ENCODE results near the gene RANBP9. TPM values are rescaled to one million over a fixed set of nuclear protein-coding genes. Genes with fewer than 3 reads are reported as not detected.

The RANBP9 gene
- total and polyA plus RNA-seq, 2 experiments from 2014 or later = 12.1 to 31.8 TPM

GRCh38 chr6:13655700-13656099 lies 55.9 kb downstream of the RANBP9 start:
- H3K9me3 Mint-ChIP-seq = no peaks in the 10 kb centered on the region
- no peak overlapping the region for H2AFZ ChIP-seq
- no peaks in the 10 kb centered on the region for H3K36me3 ChIP-seq (ENCODE audit: insufficient read depth)
- H3F3A ChIP-seq (replicated peaks; ENCODE audit: low read depth) = no peaks in the 10 kb centered on the region
- TF ChIP-seq NANOG (IDR thresholded peaks at IDR 0.05; ENCODE audit: borderline replicate concordance) (no peak), CTCF (conservative IDR thresholded peaks at IDR 0.05; ENCODE audit: low read depth in 2 of 2) (no peak), ZNF114 (CRISPR knock-in tag; IDR thresholded peaks at IDR 0.05) (no peak), POLR2AphosphoS5 (IDR thresholded peaks at IDR 0.05; ENCODE audit: low read depth) (no peak), ETS1 (IDR thresholded peaks at IDR 0.05) (no peak), EZH2phosphoT487 (IDR thresholded peaks at IDR 0.05; ENCODE audit: unreplicated experiment) (no peak), STAT1 (IDR thresholded peaks at IDR 0.05; ENCODE audit: unreplicated experiment) (no peak), ZNF462 (CRISPR knock-in tag; IDR thresholded peaks at IDR 0.05) (no peak), JUNB (IDR thresholded peaks at IDR 0.05; ENCODE audit: unreplicated experiment) (no peak), ZNF331 (CRISPR knock-in tag; IDR thresholded peaks at IDR 0.05; ENCODE audit: low read depth) (no peak), CREB1 (CRISPR knock-in tag; IDR thresholded peaks at IDR 0.05; ENCODE audit: low read depth) (no peak), EZH2 (IDR thresholded peaks at IDR 0.05; ENCODE audit: low read depth, unreplicated experiment) (no peak), REST (IDR thresholded peaks at IDR 0.05; ENCODE audit: unreplicated experiment) (no peak)
- H3K4me1 ChIP-seq (ENCODE audit: insufficient read depth) = no peaks in the 10 kb centered on the region
- H3K9me2 ChIP-seq (ENCODE audit: insufficient read depth) = no peaks in the 10 kb centered on the region
- H3K79me2 ChIP-seq (replicated peaks; ENCODE audit: insufficient read depth) = peaks cover 24% of the 10 kb centered on the region
- H3K27me3 Mint-ChIP-seq (ENCODE audit: insufficient read depth, low read depth, poor library complexity) = no peaks in the 10 kb centered on the region
- H3K4me3 Mint-ChIP-seq = no peak overlapping the region
- ATAC-seq (no peak), DNase-seq (ENCODE audit: low spot score) (no peak)
- H4K20me1 ChIP-seq (replicated peaks; ENCODE audit: insufficient read depth) = no peaks in the 10 kb centered on the region
- no peak overlapping the region for H3K4me2 ChIP-seq
- H3K27ac ChIP-seq (ENCODE audit: low read depth) = no peak overlapping the region
- peaks cover 12% of the 10 kb centered on the region; the same call in 2 of the 3 replicates for H3K4me1 Mint-ChIP-seq
- H3K36me3 Mint-ChIP-seq (ENCODE audit: low read depth) = peaks cover 4% of the 10 kb centered on the region; the same call in 2 of the 3 replicates
- H3K27me3 ChIP-seq (ENCODE audit: insufficient read depth) = no peaks in the 10 kb centered on the region
- H3K4me3 ChIP-seq = no peak overlapping the region
- H3K27ac Mint-ChIP-seq = no peak overlapping the region
